Activated CD4-positive, alpha-beta T cell treated with anti-CD3 and anti-CD28 coated beads, Interleukin-2, amount 50 U/mL, for 1 hour (primary cell): ENCODE measurements around the gene WDR1.
A peak's percentile ranks its signal among the peaks of the same experiment; 100 is the strongest.
"Not testable (repeated sequence)": the region's sequence is repeated elsewhere in the genome, so short reads cannot be mapped to it uniquely, and the experiment has no call there.

ENCODE experiments used
- DNase-seq: peaks from one replicate; pipeline ENCODE4 v3.0.0-alpha.2; 2020

The WDR1 gene

DNA sequence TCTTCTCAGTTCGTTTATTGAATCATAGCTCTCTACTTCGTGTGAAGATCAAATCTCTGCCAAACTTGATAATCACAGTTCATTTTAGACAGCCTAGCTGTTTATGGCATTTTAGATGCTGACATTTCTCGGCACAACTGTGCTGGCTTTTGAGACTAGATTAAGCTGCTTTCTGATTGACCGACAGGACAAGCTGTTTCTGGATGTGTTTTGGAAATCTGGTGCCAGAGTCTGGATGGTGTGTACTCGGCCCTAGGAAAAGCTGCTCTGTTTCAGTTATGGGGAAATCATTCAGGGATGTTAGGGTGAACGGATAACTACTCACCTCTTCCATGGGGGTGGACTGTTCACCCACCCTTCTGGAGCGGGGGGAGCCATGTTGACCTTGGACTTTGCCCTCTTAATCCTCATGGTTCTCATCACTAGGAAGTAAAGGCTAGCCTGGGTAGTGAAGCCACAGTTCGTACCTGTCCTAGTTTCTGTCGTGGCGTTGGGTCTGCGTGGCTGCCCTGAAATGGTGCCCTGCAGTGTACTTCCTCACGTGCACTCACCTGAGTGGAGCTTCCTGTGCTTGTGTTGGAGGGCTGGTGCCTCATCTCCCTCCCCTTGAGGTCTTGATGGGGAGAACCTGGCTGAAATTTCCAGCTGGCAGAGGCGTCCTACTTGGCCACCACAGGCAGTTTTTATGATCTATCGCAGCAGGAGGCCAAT is 13.7 kb upstream of the WDR1 start:
- DNase-seq: no peak

DNA sequence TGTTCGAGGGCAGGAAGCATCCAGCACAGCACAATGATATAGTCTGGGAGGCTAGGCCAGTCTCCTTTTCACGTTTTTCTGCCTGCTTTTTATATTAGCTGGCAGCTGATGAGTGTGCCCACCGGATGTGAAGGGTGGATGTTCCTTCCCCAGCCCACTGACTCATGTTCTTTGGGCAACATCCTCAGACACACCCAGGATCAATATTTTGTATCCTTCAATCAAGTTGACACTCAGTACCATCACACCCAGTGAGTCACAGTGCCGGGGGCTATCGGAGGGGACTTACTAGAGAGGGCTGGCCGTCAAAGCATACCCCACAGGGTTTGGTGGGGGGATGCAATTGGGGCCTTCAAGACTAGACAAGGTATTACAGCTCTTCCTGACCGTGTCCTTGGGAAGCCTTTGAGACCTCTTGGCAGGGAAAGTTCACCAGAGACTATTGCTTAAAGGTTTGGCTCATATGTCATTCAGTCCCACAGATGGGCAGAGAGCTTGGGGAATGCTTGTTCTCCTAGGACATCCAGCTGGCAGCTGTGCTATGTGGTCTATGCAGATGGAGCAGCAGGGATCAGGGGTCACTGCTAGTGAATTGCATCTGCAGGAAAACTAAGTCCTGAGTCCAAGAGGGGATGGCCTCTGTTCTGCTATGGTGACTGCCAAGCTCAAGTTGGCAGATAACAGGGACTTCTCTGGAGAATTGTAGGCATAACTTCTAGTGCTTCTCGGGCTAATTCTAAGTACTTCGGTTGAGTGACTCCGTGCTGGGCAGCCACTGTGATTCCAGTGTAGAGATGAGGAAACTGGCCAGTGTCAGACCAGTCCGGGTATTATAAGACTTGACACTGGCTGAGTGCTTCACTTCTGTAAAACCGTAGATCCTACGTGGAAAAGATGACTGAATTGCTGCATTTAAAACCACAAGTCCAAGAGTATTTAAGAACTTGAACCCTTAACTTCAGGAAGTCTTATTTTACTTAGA is 12.9 kb upstream of the WDR1 start:
- DNase-seq: no peak

DNA sequence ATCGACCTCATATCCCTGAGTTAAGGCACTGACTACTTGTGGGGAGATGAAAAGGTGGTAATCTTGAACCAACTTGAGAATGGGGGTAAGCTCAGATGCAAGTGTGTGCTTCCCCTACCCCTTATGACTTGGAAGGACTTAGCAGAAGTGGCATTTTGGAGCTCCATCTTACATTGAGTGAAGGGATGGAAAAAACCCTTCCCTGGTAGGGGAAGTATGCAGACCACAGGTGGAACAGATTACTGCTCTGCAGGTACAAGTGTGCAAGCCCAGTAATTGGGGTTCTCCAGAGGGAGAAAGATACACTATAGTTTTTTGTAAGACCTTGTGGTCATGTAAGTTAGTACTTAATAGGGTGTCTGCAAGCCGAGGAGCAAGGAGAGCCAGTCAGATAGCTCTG is 12.2 kb upstream of the WDR1 start:
- no peak for DNase-seq

DNA sequence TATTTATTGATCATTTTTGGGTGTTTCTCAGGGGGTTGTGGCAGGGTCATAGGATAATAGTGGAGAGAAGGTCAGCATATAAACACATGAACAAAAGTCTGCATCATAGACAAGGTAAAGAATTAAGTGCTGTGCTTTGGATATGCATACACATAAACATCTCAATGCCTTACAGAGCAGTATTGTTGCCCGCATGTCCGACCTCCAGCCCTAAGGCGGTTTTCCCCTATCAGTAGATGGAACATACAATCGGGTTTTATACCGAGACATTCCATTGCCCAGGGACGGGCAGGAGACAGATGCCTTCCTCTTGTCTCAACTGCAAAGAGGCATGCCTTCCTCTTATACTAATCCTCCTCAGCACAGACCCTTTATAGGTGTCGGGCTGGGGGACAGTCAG is 10.9 kb upstream of the WDR1 start:
- not testable (repeated sequence) for DNase-seq

DNA sequence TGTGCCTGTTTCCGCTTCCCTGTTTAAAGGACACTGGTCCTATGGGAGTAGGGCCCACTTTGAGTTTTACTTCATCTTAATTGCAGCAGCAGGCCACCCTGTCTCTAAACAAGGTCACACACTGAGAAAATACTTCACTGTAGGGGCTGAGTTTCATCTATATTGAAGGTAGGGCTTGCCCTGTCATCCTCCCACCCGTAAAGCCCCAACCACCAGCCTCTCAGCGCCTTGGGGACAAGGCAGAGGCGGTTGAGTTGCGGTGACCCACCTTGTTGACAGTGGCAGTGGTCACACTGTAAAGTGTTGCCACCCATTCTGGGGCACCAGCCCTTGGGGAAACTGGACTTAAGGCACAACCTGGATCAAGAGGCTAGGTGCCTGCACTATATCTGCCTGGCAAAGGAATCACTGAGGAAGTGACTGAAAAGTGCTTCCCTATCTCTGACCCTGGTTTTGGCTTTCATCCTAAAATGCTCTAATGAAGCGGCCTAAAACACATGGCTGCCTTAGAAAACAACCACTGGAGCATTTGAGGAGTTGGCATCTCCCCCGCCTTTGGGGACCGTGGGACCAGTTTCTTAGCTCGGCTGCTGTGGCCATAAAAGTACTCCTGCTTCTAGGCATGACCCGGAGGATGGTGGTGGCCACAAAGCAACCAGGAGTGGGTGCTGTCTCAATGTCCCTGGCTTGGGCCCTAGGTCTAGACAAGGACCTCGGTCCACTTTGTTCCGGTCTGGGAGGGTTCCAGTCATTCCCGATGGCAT is 7.8 kb upstream of the WDR1 start:
- no peak for DNase-seq

DNA sequence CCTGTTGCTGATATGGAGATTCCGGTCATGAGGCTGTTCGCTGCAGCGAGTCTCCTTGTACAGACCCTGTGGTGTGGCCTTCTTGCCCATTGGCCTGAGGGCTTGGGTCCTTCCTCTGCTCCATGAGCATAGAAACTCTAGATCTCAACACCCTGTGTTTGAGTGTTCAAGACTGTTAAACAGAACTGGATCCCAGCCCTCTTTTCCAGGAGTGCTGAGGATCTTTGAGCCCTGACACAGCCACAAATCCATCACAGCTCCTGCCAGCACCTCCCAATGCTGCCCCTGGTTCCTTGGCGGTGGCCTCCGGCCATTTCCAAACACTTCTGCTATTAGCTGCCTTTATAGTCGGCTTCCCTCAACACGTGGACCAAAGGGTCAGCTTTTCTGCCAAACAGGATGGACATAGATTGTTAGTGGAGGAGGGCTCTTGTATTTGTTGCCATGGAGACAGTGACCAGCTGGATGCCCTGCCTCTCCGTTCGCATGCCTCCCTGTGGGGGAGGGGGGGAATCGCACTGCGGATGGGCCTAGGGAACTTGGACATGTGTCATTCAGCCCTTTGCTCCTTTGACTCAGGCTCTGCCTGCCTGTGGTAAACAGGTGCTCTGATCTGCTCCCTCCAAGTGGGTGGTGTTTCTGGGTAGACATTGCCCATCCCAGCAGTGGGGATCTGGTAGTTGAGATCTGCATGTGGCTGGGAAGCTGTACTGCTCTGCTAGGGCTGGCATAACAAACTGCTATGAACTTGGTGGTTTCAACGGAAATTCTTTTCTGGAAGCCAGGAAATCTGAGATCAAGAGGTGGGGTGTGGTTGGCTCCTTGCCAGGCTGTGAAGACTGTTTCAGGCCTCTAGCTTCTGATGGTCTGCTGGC is 6.9 kb upstream of the WDR1 start:
- DNase-seq: no peak

DNA sequence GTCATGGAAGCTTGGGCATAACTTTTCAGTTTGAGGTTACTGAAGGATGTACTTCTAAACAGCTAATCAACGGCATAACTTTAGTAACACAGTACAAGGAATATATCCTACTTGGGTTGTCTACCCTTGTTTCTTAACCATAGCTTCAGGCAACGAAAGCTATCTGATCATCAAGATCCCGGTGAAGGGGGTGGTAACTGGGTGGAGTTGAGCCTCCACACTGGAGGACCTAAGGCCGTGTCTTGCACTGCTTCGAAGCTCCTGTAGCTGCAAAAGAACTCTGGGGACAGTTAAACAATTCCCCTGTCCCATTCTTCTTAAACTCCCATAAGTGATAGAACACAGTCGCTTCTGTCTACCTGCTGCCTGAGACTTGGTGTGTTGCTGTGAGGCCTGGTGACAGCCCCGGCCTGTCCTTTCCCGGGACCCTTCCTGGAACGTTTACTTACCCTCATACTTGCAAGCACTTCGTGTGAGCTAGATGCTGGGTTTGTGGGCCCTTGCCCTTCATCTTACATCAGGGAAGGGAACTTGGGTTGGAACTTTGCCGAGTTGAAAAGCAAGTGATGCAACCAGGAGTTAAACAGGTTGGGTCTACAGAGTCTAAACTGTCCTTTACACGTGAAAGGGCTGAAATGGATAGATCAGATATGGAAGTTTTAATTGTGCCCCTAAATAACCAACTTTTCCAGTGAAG is 5.8 kb upstream of the WDR1 start:
- DNase-seq: no peak

DNA sequence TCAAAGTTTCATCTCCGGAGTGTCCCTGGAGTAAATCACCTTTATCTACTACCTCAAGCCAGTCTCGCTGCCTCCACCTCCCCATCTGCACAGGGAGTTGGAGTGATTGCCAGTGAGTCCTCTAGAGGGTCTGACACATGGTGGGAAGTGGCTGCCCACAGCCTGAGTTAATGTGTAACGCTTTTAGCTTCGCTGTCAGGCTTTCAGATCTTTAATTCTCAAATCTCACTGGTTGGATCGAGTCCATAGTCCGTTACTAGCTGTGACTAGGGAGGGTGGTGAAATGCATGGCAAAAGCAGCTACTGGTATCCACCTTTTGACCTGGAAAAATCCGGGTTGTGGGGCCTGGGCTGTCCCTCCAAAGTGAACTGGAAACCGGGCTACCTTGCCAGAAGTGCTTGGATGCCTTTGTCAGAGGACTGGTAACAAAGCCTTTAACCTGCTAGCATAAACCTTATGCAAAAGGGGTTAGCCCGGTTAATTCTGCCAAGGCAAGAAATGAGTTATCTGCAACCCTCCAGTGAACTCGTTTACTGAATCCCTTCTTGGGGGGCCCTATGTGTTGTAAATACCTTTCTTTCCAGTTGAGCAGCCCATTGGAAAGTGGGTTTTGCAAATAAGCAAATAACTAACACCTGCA is 5.1 kb upstream of the WDR1 start:
- DNase-seq: no peak

DNA sequence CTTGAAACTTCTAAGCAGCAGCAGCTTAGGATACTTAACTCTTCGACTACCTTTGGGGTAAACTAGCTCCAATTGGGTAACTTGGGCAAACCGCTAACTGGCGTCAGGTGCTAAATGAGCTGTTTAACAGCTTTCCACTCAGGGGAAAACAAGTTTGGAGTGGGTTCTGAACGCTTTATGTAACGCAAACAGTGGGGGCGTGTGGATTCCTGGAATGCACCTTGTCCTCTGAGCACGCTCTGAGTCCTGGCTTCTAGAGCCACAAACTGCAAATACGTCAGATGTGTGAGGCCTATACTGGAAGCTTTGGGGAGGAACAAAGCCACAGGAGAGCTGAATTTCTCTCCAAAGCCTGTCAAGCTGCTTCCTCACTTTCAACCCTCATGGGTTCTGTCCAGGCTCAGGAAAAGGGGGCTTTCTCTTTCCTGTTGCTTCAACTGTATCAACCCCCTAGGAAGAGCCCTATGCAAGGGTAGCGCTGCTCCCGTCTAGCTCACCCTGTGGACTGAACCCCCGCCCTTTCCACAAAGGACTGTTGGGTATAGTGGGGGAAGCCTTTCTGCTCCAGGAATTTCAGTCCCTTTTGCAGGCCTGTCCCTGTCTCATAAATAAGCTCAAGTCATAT is 4.5 kb upstream of the WDR1 start:
- no peak for DNase-seq

DNA sequence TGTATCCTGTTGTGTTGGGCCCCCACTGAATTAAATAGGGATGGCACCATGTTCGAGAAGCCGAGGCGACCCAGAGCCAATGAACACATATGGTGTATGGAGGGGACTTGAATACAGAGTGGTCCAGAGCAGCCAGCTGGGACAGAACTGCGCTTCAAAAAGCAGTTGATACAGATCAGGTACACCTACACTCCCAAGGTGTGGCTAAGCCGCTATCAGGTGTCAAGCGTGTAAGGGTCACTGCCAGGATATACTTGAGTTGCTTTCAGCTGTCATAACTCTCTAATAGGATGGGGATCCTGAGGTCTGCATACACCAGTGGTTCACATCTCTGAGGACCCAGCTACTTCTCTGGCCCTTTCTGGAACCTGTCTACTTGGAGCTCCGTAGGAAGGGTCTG is 3.2 kb upstream of the WDR1 start:
- DNase-seq: no peak

DNA sequence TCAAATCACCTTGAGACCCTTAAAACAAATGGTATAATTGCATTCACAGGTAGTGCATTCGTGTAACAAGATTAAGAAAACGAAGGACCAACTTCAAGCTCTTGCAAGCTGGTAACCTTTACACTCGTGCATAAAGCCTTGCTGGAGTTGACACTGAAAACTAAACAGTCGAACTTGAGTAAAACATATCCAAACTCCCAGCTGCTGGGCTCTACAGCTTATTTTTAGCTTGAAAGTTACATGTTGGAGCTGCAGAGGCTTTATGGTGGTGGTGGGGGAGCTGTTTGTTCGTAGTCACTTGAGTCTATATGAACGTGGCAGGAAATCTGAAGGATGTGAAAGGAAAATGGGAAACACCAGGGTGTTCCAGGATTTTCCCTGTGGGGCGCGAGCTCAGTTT is 2.7 kb upstream of the WDR1 start:
- DNase-seq: no peak

DNA sequence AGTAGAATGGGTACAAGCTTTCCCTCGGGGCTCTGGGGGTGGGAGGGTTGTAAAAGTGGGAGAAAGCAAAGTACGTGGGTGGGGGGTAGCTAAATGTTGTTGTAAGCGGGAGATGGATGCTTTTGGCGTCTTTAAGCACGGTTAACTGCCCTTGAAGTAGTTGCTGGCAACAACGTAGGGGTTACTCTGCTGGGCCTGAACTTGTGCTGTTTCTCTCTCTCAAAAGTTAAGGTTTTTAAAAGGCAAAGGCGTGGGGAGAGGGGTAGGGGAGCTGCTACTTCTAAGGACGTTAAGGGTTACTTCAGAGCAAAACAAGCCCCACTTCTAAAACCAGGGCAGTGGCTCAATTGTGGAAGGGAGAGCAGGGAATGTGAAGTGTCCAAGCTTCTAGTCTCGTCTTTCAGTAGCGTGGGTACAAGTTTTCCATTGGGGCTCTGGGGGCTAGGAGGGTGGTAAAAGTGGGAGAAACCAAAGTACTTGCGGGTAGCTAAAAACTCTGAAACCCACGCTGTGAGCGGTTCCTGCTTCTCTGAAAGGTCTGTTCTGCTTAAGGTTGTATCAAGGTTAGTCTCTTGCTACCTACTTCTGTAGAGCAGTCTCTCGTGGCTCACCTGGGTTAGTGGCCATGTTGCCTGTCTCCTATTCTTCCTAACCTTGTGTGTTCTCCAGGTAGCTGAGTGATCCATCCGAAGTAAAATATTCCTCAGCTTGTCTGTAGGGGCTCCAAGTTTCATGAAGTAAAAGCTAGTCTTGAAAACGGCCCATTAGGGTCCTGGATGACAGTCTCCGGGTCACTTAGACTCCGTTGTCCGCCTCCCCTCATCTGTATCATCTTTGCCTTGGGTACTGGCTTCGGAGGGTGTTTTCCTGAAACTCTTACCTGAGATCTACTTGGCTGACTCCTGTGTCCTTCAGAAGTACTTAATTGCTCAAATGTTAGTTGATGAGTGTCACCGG is 1.7 kb upstream of the WDR1 start:
- DNase-seq: no peak

DNA sequence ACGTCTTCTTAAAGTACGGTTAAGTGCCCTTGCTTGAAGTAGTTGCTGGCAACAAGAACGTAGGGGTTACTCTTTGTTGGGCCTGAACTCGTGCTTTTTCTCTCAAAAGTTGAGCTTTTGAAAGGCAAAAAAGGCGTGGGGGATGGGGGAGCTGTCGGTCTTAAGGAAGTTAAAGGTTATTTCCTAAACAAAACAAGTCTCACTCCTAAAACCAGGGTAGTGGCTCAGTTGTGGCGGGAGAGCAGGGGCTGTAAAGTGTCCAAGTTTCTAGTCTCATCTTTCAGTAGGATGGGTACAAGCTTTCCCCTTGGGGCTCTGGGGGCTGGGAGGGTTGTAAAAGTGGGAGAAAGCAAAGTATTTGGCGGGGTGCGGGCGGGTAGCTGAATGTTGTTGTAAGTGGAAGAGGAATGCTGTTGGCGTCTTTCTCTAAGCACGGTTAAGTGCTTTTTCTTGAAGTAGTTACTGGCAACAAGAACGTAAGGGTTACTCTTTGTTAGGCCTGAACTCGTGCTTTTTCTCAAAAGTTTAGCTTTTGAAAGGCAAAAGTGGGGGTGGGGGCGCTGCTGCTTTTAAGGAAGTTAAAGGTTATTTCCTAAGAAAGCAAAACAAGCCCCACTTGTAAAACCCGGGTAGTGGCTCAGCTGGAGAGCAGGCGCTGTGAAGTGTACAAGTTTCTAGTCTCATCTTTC is 904 bp upstream of the WDR1 start:
- peak; percentile 48 for DNase-seq

DNA sequence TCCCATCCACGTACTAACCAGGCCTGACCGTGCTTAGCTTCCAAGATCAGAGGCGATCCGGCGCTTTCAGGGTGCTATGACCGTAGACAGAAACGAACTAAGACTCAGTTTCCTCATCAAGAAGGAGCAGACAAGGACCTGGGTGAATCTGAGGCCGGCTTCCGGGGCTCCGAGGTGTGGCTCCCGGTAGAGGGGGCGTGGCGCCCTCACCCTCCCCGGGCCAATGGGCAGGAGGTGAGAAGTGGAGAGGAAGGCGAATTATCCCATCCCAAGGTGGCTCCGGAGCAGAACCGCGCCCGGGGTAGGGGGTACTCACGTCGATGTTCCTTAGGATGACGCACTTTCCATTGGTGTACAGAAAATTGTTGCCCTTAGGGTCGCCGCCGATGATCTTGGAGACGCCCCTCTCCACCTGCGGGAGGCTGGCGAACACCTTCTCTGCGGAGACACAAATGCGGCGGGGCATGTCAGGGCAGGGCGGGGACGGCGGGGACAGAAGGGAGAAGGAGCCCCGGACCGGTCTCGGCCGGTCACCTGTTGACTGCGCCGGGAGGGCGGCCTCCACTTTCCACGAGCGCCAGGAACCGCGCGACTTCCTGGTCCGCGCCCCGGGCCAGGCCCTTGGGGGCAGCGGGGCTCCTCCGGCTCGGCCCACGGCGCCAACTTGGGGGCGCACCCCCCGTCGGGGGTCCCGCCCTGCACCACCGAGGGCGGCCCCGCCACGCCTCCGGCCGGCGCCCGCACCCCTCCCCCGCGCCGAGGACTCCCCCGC is 616 bp downstream of the WDR1 start:
- DNase-seq: peak; percentile 71

DNA sequence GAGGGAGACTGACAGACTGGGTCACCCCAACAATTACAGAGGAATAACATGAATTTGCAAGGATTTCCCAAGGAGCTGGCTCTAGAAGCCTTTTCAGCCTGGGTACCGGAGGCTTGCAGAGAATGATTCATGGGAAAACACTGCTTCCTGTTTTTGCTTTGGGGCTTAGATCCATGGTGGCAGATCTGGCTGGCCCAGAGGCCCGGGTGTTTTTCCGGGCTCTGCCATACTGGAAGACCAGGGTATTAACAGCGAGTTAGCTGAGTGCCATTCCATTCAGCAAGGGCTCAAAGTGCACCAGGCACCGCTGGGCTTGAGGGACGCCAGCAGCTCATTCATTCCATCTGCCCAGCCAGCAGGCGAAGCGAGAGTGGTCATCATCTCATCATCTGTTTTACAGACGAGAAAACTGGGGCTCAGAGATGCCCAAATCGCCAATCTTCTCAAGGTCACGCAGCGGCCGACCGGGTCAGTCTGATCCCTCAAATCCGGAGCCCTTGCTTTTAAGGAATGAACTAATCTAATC is 1.3 kb downstream of the WDR1 start:
- no peak for DNase-seq

DNA sequence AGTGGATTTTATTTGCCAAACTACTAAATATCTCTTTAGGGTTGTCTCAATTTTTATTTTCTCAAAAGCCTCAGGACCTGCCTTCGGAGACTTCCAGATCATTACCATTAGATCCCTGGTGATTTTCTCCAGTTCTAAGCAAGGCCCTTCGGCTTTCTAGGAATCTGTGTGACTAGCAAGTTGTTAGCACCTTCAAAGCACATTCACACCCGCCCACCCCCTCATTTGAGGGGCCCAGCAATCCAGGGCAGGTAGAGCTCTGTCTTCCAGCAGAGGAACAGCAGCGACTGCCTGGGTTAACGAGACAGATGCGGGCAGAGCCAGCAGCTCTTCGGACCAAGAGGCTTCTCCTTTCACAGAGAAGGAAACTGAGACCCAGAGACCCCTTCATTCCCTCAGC is 2.0 kb downstream of the WDR1 start:
- DNase-seq: no peak

DNA sequence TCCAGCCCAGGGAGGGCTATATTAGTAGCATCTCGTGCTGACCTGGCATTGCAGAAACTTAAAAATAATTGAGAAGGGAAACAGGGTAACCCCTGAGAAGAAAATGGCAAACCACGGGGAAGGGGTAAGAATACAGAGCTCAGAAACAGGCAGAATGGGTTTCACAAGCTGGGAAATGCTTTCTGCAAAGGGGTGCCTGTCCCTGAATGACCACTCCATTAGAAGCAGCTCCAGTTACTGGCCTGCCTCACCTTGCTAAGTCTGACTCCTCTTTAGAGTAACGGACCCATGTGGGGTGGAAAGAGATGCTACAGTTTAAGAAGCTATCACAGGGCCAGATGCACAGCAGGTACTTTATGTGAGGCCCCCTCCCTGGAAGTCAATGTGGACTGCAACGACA is 2.5 kb downstream of the WDR1 start:
- DNase-seq: no peak
